Measurements from ENCODE around the gene TPCN2.
A peak's percentile ranks its signal among the peaks of the same experiment; 100 is the strongest.

The TPCN2 gene

DNA sequence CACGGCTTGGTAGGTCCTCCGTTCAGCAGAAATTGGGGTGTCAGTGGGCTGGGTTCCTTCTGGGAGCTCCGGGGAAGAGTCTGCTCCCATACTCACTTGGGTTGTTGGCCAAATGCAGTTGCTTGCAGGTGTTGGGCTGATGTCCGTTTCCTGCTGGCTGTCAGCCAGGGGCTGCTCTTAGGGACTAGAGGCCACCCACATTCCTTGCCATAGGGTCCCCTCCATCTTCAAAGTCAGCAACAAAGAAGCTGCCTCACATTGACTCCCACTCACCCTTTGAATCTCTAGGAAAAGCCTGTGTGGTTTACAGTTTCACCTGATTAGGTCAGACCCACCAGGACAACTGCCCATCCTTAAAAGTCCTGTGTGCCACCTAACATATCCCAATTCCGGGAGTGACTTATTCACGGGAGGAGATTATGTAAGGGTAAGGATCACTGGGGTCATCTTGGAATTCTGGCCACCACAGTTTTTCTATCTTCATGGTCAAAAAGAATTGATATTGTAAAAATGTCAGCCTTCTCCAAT is 43.0 kb downstream of the TPCN2 start:
- DNase-seq (ENCODE audit: low read depth in 1 of 2, low spot score in 1 of 2) = no peak

DNA sequence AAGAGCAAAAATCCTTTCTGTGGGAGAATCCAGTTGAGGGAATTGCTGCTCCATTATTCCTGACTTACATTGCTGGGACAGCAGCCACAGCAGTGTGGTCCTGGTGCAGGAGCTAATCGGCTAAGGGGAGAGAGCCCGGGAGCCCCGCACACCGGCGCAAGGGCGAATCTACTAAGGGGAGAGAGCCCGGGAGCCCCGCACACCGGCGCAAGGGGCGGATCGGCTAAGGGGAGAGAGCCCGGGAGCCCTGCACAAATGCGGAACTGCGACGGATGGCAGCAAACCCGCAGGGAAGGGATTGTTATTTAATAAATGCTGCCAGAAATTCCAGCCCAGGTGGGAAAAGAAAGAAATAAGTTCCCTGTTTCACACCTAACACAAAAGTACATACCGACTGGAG is 43.5 kb downstream of the TPCN2 start:
- DNase-seq (ENCODE audit: low read depth in 1 of 2, low spot score in 1 of 2) = no peak

DNA sequence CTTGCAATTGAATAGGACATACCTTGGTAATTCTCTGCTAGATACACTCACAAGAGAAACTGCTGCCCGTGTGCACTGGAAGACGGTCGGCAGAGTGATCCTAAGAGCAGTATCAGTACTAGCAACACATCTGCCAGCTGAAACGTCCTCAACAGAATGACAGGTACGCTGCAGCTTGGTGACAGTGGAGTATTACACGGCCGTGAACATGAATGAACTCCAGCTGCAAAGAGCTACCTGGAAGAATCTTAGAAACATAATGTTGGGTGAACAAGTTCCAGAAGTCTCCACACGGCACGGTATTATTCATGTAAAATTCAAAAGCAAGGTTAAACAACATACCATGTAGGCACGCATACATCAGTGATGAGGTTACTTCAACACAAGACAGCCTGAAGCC is 44.4 kb downstream of the TPCN2 start:
- DNase-seq (ENCODE audit: low read depth in 1 of 2, low spot score in 1 of 2) = no peak

DNA sequence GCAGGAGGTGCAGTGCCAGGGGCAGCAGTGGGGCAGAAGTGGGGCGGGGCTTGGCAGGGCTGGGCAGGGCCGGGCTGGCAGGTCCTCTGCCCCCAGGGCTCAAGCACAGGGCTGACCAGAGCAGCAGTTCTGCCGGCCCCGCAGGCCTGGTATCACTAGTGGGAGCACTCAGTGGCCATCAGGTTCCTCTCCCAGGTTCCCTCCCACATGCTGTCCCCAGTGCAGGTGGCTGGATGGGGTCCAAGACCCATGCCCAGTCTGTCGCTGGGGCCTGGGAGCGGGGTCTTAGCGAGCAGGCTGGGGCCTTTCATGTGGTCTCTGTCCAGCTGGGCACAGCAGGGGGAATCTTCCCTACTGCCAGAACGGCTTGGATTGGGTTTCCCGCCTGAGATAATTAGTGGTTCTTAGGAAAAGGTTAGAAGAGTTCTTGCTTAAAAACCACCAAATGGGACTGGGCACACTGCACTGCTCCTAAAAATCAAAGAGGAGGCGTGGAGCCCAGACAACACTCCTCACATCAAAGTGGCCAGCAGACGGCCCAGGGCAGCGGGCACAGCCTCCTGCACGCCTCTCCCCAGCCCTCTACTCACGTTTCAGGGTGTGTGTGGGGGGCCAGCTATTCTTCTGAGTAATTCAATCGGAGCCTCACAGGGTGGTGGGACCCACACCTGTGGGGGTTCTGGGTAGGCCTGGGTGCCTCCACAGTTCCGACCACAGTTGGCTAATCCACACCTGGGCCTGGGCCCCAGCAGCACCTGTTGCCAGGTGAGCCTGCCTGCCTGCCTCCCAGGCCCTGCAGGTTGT is 45.6 kb downstream of the TPCN2 start:
- DNase-seq (ENCODE audit: low read depth in 1 of 2, low spot score in 1 of 2) = no peak

DNA sequence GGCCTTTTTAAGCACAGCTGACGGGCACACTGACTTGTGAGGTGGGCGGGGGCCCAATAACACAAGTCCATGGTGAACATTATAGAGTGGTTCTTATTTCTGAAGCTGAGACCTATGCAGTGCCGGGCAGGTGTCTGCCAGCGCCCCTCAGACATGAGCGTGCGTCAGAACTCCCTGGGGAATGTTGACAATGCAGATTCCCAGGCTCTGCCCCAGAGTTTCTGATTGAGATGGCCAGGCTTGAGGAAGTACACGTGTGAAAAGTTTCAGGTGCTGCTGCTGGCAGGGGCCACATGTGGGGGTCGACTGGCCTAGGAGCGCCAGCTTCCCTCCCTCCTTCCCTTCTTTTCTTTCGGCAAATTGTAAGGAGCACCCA is 46.2 kb downstream of the TPCN2 start:
- DNase-seq (ENCODE audit: low read depth in 1 of 2, low spot score in 1 of 2) = no peak

DNA sequence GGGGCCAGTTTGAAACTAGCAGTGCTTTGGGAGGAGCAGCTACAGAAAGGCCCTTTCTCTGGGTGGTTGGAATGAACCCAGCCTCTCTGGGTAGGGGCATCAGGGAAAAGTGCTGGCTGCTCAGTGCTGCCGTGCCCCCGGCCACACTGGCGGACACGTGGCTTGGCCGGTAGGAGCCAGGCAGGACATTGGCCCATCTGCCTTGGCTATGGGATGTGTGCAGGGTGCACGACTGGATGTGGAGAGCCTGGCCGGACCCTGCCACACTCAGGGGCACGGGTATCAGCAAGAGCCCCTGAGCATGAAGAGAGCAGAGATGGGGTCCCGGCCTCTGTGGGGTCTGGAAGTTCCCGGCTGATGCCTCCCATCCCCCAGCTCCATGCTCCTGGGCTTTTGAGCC is 46.6 kb downstream of the TPCN2 start:
- no peak for DNase-seq (ENCODE audit: low read depth in 1 of 2, low spot score in 1 of 2)

DNA sequence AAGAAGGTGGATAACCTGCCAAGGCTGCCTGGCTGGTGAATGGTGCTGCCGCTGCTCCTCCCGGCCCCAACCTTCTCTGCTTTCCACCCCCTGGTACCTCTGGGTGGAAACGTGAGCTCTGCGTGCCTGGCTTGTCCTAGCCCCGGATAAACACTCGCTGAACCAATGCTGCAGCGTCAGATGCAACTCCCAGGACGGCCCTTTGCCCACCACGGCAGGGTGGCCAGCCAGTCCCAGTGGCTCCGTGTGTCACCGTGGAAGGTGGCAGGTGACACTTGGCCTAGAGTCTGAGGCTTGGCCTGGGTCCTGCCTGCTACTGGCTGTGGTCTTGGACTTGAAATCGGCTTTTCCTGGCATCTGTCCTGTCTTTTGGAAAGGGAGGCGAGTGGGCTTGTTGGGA is 47.7 kb downstream of the TPCN2 start:
- DNase-seq (ENCODE audit: low read depth in 1 of 2, low spot score in 1 of 2) = no peak

DNA sequence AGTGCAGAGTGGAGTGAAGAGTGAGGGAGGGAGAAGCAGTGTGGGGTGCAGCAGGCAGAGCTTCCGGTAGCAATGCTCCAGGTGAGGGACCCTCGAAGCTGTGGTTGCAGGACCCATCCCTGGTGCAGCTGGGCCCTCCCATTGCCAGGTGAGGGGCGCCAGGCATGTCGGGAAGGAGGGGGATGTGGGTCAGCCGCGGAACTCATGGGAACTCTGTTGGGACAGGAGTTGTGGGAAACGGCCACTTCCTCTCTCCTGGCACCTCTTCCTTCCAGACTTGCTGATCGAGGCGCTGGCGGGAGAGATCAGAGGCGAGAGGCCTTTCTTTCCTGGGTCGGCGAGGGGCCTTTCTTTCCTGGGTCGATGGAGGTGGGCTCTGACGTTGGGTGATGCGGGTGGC is 48.5 kb downstream of the TPCN2 start:
- DNase-seq (ENCODE audit: low read depth in 1 of 2, low spot score in 1 of 2) = no peak

DNA sequence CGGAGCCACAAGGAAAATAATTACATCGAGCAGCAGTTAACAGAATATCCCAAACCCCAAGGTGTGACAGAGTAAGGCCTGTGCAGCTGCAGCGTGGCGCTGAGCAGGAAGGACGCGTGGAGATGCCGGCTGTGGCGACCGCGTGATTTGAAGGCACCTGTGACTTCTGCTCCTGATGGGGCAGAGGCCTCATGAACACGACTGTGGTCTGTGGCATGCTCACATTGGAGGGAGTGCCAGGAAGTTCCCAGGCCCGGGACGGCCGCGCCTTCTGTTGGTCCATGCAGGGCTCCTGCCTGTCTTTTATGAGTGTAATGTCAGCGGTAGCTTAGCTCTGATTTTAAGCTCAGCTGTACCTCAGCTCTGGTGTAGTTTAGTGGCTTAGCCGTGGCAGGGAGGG is 50.4 kb downstream of the TPCN2 start:
- no peak for DNase-seq (ENCODE audit: low read depth in 1 of 2, low spot score in 1 of 2)

DNA sequence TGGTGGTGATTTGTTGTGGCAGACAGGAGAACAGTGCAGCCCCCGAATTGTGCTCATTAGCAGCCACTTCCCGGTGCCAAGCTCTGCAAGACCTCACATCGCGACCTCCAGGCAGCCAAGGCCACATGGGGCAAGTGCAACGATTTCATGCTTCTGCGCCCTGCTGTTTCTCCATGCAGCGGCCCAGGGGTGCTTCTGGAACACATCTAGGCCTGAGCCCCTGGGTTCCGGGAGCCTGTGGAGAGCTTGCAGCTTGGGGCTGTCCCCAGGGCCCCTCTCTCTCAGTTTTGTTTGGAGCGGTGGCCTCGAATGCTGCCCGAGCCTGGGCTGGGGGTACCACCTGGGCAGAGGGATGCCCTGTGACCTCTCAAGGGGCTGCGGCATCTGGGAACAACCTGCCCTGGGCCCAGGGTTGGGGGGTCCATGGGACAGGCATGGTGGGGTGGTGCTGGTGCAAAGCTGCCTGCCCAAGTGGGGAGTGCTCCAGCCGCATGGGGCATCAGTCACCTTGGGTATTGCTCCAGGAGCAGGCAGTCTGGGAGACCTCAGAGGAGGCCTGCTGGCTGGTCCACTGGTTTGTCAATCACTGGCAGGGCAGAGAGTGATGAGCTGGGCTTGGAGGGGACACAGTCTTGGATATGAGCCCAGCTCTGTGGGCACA is 51.9 kb downstream of the TPCN2 start:
- no peak for DNase-seq (ENCODE audit: low read depth in 1 of 2, low spot score in 1 of 2)

DNA sequence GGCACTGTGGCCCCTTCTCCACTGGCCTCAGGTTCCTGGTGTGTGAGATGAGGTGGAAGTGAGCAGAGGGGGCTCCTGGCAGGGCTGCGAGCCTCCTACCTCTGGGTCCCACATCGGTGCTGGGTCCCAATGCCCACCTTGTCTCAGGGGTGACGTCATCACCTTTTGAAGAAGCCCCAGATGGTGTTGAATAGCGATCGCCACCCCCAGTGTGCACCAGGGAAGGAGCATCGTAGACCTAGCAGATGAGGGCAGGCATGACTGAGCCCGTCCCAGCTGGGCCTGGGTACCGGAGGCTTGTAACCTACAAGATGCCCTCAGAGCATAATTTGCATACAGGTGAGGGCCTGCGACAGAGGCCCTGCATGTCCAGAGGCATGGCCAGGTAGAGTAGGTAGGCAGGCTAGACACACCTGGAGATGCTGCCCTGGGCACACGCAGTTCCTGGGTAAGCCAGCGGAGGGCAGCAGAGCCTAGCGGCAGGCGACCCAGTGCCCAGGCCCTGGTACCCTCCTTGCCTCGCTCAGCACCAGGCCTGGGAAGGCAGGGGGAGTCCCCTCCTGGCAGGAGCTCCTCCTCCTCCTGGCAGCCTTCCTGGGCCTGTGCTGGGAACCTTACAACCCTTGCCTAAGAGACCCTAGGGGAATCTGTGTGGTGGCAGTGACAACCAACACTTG is 52.5 kb downstream of the TPCN2 start:
- peak; percentile 54 to 76 for DNase-seq (ENCODE audit: low read depth in 1 of 2, low spot score in 1 of 2)

DNA sequence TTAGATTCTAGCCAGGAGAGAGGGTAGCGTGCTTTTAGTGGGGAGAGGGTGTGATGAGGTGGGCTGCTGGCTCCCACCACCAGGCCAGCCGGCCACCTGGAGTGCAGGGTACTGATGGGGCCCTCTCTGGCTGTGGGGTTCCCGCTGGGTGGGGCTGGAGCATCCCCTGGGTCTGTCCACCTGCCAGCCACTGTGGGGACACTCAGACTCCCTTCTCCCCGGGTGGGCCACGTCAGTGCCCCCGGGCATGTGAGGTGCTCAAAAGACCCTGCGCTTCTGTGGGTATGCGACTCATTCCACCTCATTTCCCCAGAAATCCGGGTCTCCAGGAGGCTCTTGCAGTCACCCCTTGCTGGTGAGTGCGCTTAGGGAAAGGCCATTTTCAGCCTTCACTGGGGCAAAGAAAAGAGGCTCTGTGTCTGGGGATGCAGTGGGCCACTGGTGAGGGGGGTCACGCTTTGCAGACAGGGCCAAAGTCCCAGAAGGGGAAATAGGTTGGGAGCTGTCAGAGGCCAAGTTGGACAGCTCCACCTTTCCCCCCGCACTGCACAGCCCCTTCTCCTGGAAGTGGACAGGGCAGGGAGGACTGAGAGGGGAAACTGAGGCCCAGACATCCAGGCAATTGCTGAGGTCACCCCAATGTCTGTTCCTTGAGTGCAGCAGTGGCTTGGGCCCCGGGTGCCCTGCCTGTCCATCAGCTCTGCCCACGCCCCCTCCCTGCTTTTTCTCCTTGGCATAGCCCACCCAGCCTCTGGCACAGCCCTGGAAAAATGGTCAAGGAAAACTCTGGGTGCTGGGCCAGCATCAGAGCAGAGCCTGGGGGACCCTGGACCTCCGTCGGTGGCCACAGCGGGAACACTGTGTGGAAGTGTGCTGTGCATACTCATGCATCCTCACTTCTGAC is 53.3 kb downstream of the TPCN2 start:
- no peak for DNase-seq (ENCODE audit: low read depth in 1 of 2, low spot score in 1 of 2)

DNA sequence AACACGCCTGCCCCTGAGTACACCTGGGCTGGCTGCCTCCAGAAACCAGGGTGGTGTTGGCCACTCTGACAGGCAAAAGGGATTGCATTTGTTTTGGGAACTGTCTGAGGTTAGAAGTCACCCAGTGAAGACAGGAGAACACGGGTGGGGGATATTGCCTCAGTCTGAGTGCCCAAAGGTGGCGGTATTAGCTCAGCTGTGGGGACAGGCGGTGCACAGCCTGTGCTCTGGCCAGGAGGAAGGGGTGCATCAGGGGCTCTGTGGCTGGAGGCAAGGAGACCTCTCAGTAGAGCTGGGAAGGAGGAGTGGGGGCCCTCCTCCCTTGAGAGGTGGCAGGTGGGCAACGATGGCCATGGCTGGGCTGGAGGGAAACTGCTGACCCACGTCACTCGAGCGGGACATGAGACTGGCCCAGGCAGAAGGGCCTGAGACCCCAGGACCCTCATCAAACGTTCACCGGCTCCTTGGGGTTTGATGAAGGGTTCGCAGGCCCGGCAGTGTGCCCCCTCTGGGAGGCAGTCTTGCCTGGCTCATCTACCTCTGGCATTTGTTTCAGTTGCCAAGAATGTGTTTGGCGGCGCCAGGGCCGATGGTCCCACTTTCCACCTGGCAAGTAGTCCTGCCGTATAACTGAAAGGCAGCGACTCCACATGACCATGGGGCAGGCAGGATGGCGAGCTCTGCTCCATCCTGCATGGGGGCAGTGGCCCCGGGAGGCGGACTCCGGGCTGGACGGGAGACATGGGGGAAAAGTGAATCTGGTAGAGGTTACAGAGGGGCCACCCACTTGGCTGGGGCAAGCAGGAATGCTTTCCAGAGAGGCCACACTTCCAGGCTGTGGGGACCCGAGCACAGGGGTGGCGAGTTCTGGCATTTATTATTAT is 54.2 kb downstream of the TPCN2 start:
- no peak for DNase-seq (ENCODE audit: low read depth in 1 of 2, low spot score in 1 of 2)

DNA sequence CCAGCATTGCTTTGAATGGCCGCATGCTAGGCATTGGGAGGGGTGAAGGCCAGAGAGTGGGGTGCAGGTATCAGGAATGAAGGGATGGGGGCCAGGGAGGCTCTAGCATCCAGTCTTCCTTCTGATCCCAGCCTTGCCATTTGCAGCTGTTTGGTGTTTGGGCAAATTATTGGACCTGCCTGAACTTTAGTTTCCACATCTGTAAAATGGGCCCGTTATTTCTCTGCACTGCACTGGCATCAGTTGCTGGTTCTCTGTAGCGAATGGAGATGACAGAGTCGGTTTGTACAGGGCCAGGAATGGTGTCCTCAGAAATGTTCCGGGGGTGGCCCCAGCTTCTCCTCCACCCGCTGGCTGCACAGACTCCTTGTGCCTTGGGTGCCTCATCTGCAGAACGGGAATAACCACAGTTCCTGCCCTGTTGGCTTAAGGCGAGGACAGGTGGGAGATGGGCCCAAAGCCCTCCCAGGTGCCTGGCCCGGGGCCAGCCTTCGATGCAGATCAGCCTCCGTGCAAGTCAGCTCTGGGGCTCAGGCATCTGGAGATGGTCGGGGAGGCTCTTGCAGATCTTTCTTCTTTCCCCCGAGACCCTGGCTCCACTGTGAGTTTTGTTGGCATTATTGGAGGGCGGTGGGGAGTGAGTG is 55.6 kb downstream of the TPCN2 start:
- DNase-seq (ENCODE audit: low read depth in 1 of 2, low spot score in 1 of 2) = no peak

DNA sequence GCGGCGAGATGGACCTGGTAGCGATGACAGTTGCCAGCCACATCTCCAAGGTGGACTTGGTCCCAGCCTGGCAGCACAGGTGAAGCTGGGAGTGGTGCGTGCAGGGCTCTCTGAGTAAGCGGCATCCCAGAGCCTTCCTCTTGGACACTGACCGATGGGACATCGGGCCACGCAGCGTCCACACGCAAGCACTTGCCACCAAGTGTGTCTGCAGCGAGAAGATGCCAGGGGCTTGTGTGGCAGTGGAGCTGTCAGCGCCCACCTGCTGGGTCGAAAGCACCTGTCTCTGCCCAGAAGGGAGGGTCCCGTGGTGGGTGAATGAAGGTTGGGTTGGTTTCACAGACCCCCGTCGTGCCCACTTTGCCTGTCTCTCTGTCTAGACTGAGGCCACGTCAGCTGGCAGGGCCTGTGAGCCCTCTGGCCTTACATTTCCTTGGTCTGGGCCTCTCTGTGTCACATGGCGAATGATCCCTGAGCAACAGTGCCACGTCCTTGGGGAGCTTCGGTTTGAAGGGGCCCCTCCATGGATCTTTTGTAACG is 56.2 kb downstream of the TPCN2 start:
- no peak for DNase-seq (ENCODE audit: low read depth in 1 of 2, low spot score in 1 of 2)

DNA sequence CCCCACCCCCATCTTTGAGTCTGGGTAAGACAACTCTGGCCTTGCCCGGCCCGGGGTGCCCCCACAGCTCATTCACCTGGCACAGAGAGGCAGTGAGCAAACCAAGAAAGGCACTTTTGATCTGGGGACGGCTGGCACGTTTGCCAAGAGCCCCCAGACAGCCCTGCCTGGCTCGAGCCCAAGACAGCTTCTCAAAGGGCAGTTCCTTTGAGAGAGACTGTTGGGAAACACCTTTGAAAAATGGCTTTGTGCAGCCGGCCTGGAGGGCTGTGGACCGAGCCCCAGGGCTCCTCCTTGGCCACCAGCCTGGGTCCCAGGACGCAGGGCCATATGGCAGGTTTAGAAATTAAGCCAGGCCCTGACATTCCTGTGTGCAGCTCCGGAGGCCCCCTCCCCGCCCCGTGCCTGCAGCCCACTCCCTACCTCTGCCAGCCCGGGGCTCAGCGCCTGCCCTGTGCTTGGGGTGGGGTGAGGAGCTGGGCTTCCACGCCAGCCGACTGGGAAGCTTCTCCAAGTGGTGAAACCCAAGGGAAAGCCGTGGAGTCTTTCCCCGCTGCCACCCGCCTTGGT is 56.8 kb downstream of the TPCN2 start:
- no peak for DNase-seq (ENCODE audit: low read depth in 1 of 2, low spot score in 1 of 2)

DNA sequence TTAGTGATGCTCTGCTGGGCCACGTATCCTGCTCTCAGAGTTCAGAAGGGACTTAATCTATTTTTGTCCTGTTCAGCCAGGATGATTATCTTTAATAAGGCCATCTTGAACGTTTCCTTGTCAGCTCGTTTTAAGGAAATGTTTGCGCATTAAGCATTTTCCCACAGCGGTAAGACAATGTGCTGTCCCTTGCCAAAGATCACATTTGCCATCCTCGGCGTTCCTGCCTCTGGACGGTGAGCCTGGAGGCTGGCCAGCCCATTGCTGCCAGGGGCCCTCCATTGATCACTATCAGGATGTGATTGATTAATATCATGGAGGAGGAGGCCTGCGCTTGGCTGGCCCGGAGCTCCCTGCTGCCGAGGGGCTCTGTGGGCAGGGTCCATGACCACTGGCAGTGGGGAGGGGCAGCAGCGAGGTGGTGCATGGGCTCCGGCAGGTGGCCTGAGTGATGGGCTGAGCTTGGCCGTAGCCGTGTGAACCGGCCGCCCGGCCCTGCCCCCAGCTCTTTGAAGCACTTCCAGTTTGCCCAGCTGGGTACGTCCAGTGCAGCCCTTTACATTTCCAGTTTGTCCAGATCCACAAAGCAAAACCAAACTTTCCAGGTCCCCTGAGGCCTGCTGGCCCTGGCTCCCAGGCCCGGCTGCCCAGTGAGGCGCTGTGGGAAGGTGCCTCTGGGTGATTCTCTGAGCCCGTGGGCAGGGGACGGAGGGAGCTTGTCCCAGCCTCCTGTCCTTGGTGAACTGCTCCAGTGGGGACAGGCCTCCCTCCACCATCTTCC is 57.5 kb downstream of the TPCN2 start:
- no peak for DNase-seq (ENCODE audit: low read depth in 1 of 2, low spot score in 1 of 2)

DNA sequence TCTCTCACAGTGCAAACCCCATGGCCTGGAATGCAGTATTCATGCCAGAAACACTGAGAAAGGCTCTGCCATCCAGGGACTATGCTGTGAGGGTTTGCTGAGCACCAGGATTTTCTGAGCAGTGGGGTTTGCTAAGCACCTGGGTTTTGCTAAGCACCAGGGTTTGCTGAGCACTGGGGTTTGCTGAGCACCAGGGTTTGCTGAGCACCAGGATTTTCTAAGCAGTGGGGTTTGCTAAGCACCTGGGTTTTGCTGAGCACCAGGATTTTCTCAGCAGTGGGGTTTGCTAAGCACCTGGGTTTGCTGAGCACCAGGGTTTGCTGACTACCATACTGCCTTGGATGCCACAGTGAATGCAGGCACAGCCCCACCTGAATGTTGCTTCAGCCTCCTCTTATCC is 58.7 kb downstream of the TPCN2 start:
- no peak for DNase-seq (ENCODE audit: low read depth in 1 of 2, low spot score in 1 of 2)

Measured in stimulated activated CD4-positive, alpha-beta T cell treated with anti-CD3 and anti-CD28 coated beads, Interleukin-15, amount 100 ng/mL, for 1 hour (primary cell).